Adrenal gland (tissue), 12 donors: ENCODE results near the gene INO80. TPM values are rescaled to one million over a fixed set of nuclear protein-coding genes. Genes with fewer than 3 reads are reported as not detected.

Source experiments
- DNase-seq, 7 donors: peaks; one replicate each; pipeline ENCODE4 v3.0.0-alpha.2; 2019 to 2020
- H3K27ac ChIP-seq, 5 donors: fragments of 200-600 bp; sonication (generic) in 4 of 5; 1 replicate in 3 of 5; 2 replicates in 2 of 5; pipeline versions ENCODE4 v1.5.1 to v1.8.0; 2016 to 2020; ENCODE audit warnings: mild to moderate bottlenecking in 1 of 5
- H3K27me3 ChIP-seq: fragments of 200-600 bp; 2 replicates; pipeline ENCODE4 v1.8.0; 2021
- H3K36me3 ChIP-seq, 2 donors: fragments of 200-600 bp; replicated peaks in 1 of 2; 1 replicate in 1 of 2; 2 replicates in 1 of 2; pipeline versions ENCODE4 v1.5.1 to v1.8.0; 2018 to 2022
- H3K4me1 ChIP-seq, 2 donors: fragments of 200-600 bp; replicated peaks in 1 of 2; 1 replicate in 1 of 2; 2 replicates in 1 of 2; pipeline versions ENCODE4 v1.5.1 to v1.8.0; 2018 to 2021
- H3K4me3 ChIP-seq, 4 donors: fragments of 200-600 bp; sonication (generic) in 3 of 4; one replicate each; pipeline ENCODE4 v1.5.1; 2016 to 2018
- H3K9me3 ChIP-seq, 3 donors: fragments of 200-600 bp; sonication (generic) in 1 of 3; replicated peaks in 1 of 3; 1 replicate in 2 of 3; 2 replicates in 1 of 3; pipeline versions ENCODE4 v1.5.1 to v1.8.0; 2016 to 2021
- CTCF ChIP-seq, 6 experiments: fragments of 450-650 bp in 4 of 6; fragments of 200-600 bp in 2 of 6; sonication (generic) in 1 of 6; IDR thresholded peaks; 1 replicate in 5 of 6; 2 replicates in 1 of 6; pipeline versions ENCODE4 v1.5.1 to v1.8.0; 2016 to 2021; ENCODE audit warnings: antibody characterized with exemption in 6 of 6, mild to moderate bottlenecking in 2 of 6, moderate library complexity in 1 of 6
- POLR2A ChIP-seq, 2 donors: fragments of 450-650 bp; IDR thresholded peaks; one replicate each; pipeline ENCODE4 v1.6.1; 2017; ENCODE audit warnings: antibody characterized with exemption in 2 of 2, mild to moderate bottlenecking in 2 of 2, moderate library complexity in 1 of 2
- WGBS, 4 donors: extraction: QIAGEN DNeasy Blood & Tissue Kit in 2 of 4; methylation state at CpG; one replicate each; pipeline versions ENCODE4 v1.1.5 to v1.1.7; 2013 to 2017; 5-methylcytosine and 5-hydroxymethylcytosine counted together
- intact Hi-C, 2 donors: fragments of 100-400 bp; cut with DNase I; formaldehyde crosslinking; loops; one replicate each; pipeline versions ENCODE4 v1.14.1 to v1.15.0; 2022 to 2023
- polyA plus RNA-seq, 3 donors: library from polyadenylated mRNA; stranded (reverse); fragments of 200-250 nt in 2 of 3; fragments of 350-450 nt in 1 of 3; fragmentation: Illumina TruSeq in 1 of 3; extraction: RNeasy Lipid Tissue Mini Kit (QIAGEN cat#74804) in 1 of 3; gene quantifications; one replicate each; pipeline ENCODE4 v1.2.3, GENCODE V29; 2013 to 2014
- total RNA-seq, 9 donors: library from RNA; depleted of rRNA in 4 of 9; stranded (reverse); fragments of >200 nt in 4 of 9; fragments of 120-200 nt in 1 of 9; fragmentation: NEBNext Ultra II Directional in 1 of 9; extraction: Animal tissue kit (Norgen Biotek cat#: 25700) in 1 of 9; gene quantifications; one replicate each; pipeline versions ENCODE4 v1.1.0 to v1.2.4, GENCODE V29; 2013 to 2023
- donor health status: healthy with polysubstance abuse.
- donor health status: Bipolar disorder and iron deficiency.
- donor health status: DM: yes; HTN: yes; CAD: no.
- donor health status: DM: no; HTN: no; CAD: no.
- donor health status: DM: no; HTN: no; CAD: no.
- donor health status: DM: yes; HTN: yes; CAD: no.

INO80 gene
- total and polyA plus RNA-seq, 12 donors = 5.4 to 25.0 (median 17.7) TPM

GRCh38 chr15:41060505-41060904 lies 55.6 kb downstream of the INO80 start:
- Histone ChIP-seq H3K27ac (no peak overlapping the region), H3K27me3 (no peaks in the 10 kb centered on the region), H3K4me1 (no peaks in the 10 kb centered on the region), H3K4me3 (no peak overlapping the region), H3K36me3 (peaks cover 0 to 53% of the 10 kb centered on the region in 2 donors), H3K9me3 (peaks cover 0 to 10% (median 0%) of the 10 kb centered on the region in 3 donors)
- DNase-seq = no peak
- TF ChIP-seq POLR2A (IDR thresholded peaks at IDR 0.05) = no peak
- TF ChIP-seq CTCF (IDR thresholded peaks at IDR 0.05) = no peak
- WGBS, 4 donors = 97 to 100% (median 98%) methylated on average over 3 of the region's 3 CpGs
- intact Hi-C loops = no loop called here

- Histone ChIP-seq H3K4me1 (no peaks in the 10 kb centered on the region), H3K4me3 (no peak overlapping the region), H3K9me3 (peaks cover 0 to 4% (median 0%) of the 10 kb centered on the region in 3 donors), H3K27me3 (no peaks in the 10 kb centered on the region), H3K27ac (no peak overlapping the region), H3K36me3 (peaks cover 0 to 73% of the 10 kb centered on the region in 2 donors)
- TF ChIP-seq POLR2A (IDR thresholded peaks at IDR 0.05) = no peak
- DNase-seq = no peak
- WGBS, 4 donors = 84 to 89% (median 88%) methylated on average over 2 of the region's 2 CpGs
- intact Hi-C loops = no loop called here
Measured at GRCh38 chr15:41056810-41057209, 59.3 kb downstream of the INO80 start.

GRCh38 chr15:41055706-41056105 lies 60.4 kb downstream of the INO80 start:
- Histone ChIP-seq H3K4me3 (no peak overlapping the region), H3K27me3 (no peaks in the 10 kb centered on the region), H3K36me3 (peaks cover 0 to 80% of the 10 kb centered on the region in 2 donors), H3K27ac (no peak overlapping the region), H3K9me3 (no peaks in the 10 kb centered on the region), H3K4me1 (no peaks in the 10 kb centered on the region)
- DNase-seq = no peak
- intact Hi-C loops = no loop called here
- 94 to 100% (median 96%) methylated on average over 2 of the region's 2 CpGs for WGBS, 4 donors
- TF ChIP-seq POLR2A (IDR thresholded peaks at IDR 0.05) = no peak
- TF ChIP-seq CTCF (IDR thresholded peaks at IDR 0.05) = no peak

GRCh38 chr15:41051139-41051538 lies 64.9 kb downstream of the INO80 start:
- TF ChIP-seq POLR2A (IDR thresholded peaks at IDR 0.05) (no peak), CTCF (IDR thresholded peaks at IDR 0.05) (no peak)
- DNase-seq = no peak
- no peak overlapping the region for H3K27ac ChIP-seq
- intact Hi-C loops = no loop called here
- H3K27me3 ChIP-seq = no peaks in the 10 kb centered on the region
- H3K9me3 ChIP-seq = no peaks in the 10 kb centered on the region
- no peak overlapping the region for H3K4me3 ChIP-seq
- H3K4me1 ChIP-seq = no peaks in the 10 kb centered on the region
- peaks cover 0 to 85% of the 10 kb centered on the region in 2 donors for H3K36me3 ChIP-seq
- 94 to 100% (median 98%) methylated on average over 2 of the region's 2 CpGs for WGBS, 4 donors

- no peak for TF ChIP-seq POLR2A (IDR thresholded peaks at IDR 0.05)
- no peak for TF ChIP-seq CTCF (IDR thresholded peaks at IDR 0.05)
- Histone ChIP-seq H3K9me3 (no peaks in the 10 kb centered on the region), H3K4me3 (no peak overlapping the region), H3K36me3 (peaks cover 0 to 75% of the 10 kb centered on the region in 2 donors), H3K27ac (no peak overlapping the region), H3K4me1 (peaks cover 0 to under 1% of the 10 kb centered on the region in 2 donors), H3K27me3 (no peaks in the 10 kb centered on the region)
- intact Hi-C loops = no loop called here
- no peak for DNase-seq
- 60 to 89% (median 80%) methylated on average over 1 of the region's 1 CpG for WGBS, 4 donors
Measured at GRCh38 chr15:41048852-41049251, 67.2 kb downstream of the INO80 start.
